HTERT RPE-1 (cell line): ENCODE data around the gene SRSF10.
"Not testable (repeated sequence)": the region's sequence is repeated elsewhere in the genome, so short reads cannot be mapped to it uniquely, and the experiment has no call there.

Source experiments
- in situ Hi-C: fragments of 300-500 bp; cut with MboI; formaldehyde crosslinking; loops from 4 replicates; pipeline ENCODE4 v1.14.3; 2020; ENCODE audit warnings: low sequenced_read_pairs

SRSF10 gene

DNA sequence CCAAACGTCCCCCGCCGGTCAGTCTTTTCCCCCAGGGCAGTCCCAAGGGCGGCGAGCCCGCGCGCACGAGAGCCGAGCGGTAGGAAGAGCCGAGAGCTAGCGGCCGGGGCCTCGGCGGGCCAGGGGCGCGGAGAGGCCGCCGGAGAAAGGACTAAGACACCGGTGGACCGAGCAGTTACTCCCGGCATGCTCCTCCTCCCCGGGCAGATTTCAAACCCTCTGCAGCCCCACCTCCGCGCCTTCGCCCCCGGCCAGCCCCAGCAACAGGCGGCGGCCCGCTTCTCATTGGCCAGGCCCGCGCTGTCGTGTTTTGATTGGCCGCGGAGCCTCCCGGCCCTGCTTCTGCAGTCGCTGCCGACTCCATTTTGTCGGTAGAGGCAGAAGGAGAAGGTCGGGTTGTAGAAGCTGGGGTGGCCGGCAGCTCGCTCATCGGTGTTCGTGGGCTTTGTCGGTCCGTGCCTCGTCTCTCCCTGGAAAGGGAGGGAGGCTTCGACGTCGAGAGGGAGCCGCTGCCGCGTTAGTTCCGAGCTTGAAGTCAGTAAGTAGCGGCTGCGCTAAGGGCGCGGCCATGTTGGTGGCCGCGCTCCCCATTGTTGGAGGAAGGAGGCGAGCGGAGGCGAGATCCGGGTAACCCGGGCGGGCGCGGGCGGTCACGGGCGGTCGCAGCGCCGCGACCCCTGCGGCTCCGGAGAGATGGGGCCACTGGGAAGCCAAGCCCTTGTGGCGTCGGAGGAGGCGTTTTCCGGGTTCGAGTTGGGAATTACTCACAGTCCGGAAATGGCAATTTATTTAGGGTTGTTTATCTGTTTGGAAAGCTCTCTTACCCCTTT, 20.5 kb downstream of the SRSF10 start, which contains the start of gene PNRC2:
PNRC2 (plus strand) TSS at position 368 of the 830 bp plus-strand sequence. CDS start 1,630 bp downstream, outside the sequence.
- in situ Hi-C loops, result no loop called here

DNA sequence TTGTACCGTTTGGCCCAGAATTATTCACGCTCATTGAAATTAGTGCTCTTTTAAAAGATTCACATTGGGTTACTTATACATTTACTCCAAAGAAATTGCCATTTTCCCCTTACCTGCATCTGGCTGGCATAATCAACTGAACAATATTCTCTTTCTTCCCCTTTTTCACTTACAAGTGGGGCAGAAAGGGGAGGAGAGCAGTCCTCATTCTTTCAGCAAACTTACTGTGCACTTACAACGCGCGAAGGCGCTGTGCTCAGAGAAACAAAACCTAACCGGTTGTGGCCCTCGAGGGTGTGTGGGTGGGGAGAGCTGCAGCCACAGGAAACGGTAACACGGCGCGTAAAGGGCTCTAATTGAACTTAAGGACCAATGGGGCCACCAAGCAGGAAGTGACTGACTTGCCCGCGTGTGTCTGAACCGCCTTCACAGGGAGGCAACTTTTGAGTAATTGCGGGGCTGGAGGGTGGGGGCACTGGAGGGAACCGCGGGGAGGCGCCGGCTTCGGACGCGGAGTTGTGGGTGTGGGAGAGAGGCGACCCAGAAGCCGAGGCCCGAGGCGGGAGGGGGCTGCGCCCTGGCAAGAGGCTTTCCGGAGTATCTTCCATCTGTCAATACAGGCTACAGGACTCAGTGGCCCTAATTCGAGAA, 21.2 kb downstream of the SRSF10 start:
- in situ Hi-C loops, result no loop called here

DNA sequence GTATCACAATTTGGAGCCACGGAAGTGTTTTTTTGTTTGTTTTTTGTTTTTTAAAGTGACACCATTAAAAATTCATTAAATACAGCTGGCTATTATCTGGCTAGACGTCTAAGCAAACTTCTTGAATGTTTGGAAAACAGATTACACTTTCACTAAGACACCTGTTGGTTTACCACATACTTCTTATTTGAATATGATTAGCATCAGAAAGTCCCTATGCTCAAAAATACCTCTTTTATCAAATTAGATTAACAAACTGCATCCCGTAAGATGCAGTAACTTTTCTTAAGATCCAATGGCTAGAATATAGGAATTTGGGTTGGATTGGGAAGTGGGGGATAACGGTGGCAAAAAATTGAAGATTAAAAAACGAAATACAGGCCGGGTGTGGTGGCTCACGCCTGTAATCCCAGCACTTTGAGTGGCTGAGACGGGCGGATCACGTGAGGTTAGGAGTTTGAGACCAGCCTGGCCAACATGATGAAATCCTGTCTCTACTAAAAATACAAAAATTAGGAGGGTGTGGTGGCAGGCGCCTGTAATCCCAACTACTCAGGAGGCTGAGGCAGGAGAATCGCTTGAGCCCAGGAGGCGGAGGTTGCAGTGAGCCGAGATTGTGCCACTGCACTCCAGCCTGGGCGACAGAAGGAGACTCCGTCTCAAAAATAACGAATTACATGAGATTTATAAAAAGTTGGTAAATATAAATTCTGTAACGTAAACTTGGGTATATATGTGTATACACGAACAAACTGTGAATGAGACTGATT, 21.9 kb downstream of the SRSF10 start:
- in situ Hi-C loops, result not testable (repeated sequence)

- in situ Hi-C loops, result no loop called here
Measured at GRCh38 chr1:23957096-23957495, 23.0 kb downstream of the SRSF10 start.

- in situ Hi-C loops, result no loop called here
Measured at GRCh38 chr1:23953020-23953419, 27.1 kb downstream of the SRSF10 start.

DNA sequence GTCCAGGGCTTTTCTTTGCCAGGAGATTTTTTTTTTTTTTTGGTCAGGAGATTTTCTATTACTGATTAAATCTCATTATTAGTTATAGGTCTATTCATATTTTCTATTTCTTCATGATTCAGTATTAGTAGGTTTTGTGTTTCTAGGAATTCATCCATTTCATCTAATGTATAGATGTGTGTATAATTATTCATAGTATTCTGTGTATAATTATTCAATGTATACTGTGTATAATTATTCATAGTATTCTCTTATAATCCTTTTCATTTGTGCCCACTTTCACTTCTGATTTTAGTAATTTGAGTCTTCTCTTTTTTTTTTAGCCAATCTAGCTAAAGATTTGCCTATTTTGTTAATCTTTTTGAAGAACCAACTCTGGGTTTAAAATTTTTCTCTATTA, 32.8 kb downstream of the SRSF10 start:
- in situ Hi-C loops, result no loop called here

GRCh38 chr1:23936481-23937176, 43.5 kb downstream of the SRSF10 start:
- in situ Hi-C loops, result no loop called here

- in situ Hi-C loops, result no loop called here
Measured at GRCh38 chr1:23931491-23931880, 48.6 kb downstream of the SRSF10 start.

- in situ Hi-C loops, result no loop called here
Measured at GRCh38 chr1:23930861-23931490, 49.2 kb downstream of the SRSF10 start.

DNA sequence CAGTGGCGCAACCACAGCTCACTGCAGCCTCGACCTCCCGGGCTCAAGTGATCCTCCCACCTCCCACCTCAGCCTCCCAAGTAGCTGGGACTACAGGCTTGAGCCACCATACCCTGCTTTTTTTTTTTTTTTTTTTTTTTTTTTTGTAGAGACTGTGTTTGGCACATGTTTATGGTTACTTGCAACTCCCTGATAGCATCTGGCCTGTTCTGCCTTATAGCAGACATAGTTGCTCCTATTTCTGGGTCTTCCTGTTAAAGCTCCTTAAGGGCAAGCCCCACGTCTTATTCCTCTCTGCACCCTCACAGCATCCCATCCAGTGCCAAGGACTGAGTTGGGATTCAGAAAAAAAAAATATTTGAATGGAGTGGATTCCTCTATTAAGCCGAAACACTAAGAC, 49.9 kb downstream of the SRSF10 start:
- in situ Hi-C loops, result no loop called here

DNA sequence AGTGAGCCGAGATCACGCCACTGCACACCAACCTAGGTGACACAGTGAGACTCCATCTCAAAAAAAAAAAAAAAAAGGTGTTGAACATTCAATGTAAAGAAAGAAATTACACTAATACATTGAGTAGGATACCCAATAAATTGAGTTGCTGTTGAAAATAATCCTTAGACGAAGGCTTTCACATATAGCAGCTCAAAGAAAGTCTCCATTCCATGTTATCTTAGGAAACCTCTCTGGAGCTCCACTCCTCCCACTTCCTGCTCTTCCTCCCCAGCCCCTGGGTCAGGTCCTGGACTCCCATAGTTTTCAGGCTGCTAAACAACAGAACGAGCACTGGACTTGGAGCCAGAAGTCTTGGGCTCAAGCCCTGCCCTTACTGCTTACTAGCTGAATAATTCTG, 51.3 kb downstream of the SRSF10 start:
- in situ Hi-C loops, result no loop called here

GRCh38 chr1:23927097-23927496, 53.0 kb downstream of the SRSF10 start:
- in situ Hi-C loops, result no loop called here

DNA sequence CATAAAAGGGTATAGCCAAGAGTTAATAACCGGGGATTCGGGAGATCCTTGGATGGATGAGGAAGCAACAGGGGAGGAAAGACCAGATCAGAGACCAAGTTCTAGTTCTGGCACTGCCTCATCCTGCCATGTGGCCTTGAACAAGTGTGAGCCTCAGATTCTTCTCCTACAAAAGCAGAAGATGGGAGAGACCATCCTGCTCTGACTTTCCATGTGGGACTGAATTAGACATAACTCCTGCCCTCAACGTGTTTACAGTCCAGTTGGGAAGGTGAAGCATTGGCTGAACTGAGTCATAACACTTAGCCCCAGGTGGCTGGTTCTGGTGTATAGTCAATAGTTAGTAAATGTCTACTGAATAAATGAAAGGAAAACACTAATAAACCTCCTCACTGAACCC, 54.8 kb downstream of the SRSF10 start:
- in situ Hi-C loops, result no loop called here

- in situ Hi-C loops, result no loop called here
Measured at GRCh38 chr1:23924601-23925000, 55.5 kb downstream of the SRSF10 start.

- in situ Hi-C loops, result no loop called here
Measured at GRCh38 chr1:23923592-23924499, 56.3 kb downstream of the SRSF10 start.

DNA sequence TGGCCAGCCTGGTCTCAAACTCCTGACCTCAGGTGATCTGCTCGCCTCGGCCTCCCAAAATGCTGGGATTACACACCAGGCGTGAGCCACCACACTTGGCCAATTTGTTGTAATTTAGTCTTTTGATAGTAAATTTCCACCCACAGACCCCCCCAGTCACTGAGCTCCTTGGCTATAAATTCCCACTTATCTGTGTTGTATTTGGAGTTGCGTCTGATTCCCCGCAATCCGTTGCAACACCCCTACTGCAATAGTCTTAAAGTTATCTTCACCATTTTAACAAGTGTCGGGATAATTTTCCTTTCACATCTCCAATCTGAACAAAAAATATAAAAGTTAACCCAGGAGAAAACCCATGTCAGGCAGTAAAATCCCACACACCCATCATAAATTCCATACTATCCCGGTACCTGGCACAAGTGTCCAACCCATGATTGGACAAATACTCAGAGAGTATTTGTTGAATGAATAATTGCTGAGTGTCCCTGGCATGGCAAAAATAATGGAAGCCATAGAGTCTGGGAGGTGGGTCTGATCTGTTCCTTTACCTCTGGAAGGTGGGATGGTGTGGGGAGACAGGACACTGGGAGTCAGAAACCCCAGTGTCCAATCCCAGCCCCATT, 57.7 kb downstream of the SRSF10 start:
- in situ Hi-C loops, result no loop called here

DNA sequence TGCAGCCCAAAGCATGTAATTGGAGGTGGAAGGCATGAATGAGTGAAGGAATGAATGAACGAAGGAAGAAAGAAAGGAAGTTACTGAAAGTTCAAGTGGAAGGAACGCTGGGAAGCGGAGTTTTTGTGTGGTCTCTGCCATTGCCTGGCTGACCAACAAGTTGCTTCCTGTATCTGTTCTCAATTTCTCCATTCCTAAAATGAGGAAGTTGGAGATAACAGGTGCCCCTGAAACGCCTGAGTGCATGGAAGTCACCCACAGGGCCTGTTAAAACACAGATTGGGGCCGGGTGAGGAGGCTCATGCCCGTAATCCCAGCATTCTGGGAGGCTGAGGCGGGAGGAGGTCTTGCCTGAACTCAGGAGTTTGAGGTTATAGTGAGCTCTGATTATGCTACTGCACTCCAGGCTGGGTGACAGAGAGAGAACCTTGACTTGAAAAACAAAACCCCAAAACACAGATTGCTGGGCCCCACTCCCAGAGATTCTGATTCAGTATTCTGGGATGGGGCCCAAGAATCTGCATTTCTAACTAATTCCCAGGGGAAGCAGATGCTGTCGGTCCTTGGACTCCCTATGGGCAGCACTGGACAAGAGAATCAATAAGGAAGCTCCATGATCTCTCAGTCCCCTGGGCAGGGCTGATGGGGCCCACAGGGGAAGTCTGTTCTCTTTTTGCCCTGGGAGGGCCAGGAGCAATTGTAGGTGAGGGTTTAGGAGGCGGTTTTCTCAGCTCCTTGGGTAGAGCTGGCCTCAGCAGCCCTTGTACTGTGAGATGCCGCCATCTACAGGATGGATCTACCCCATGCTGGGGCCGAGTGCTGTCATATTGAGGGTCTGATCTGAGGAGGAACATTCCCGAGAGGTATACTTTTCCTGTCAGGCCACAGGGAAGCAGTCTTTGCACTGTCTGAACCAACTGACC, 63.7 kb downstream of the SRSF10 start:
- in situ Hi-C loops, result no loop called here

DNA sequence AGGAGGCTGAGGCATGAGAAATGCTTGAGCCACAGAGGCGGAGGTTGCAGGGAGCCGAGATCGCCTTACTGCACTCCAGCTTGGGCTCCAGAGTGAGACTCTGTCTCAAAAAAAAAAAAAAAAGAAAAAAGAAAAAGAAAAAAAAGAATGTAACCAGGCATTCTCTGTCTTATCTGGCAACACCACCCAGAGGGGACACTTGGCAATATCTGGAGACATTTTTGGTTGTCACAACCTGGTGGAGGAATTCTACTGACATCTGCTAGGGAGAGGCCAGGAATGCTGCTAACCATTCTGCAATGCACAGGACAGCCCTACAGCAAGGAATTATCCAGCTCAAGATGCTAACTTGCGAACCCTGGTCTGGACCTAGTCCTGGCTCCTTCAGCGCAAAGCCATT, 64.7 kb downstream of the SRSF10 start:
- in situ Hi-C loops, result no loop called here
